PC-9 (cell line): ENCODE results near the gene CIDEA.
"Not testable (repeated sequence)": the region's sequence is repeated elsewhere in the genome, so short reads cannot be mapped to it uniquely, and the experiment has no call there.

Experiments used
- EZH2 ChIP-seq: fragments of 200-600 bp; sonication (generic); IDR thresholded peaks from 2 replicates; pipeline ENCODE4 v1.8.0; 2017; ENCODE audit warnings: antibody characterized with exemption, low read depth
- TF ChIP-seq, protein P1 (sequence below): fragments of 200-600 bp; sonication (generic); conservative IDR thresholded peaks from 2 replicates; pipeline ENCODE4 v1.6.1; 2017; ENCODE audit warnings: mixed run types, antibody characterized with exemption, mild to moderate bottlenecking, moderate library complexity

DNA sequence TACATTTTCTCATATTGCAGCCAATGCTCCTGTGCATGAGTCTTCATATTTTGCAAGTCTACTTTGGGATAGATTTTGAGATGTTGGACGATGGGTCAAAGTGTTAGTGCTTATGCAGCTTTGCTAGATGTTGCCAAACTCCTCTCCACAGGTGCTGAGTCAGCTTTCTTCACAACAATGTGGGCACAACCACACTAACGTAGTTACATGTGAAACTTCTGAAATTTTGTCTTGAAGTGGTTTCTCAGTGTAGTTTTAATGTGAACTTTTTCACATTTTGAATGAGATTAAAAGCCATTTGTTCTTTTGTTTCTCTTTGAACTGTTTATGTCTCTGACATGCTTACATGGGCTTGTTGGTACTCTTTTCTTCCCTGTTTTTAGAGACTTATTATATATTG is 27.4 kb upstream of the CIDEA start:
- TF ChIP-seq, protein P1, sequence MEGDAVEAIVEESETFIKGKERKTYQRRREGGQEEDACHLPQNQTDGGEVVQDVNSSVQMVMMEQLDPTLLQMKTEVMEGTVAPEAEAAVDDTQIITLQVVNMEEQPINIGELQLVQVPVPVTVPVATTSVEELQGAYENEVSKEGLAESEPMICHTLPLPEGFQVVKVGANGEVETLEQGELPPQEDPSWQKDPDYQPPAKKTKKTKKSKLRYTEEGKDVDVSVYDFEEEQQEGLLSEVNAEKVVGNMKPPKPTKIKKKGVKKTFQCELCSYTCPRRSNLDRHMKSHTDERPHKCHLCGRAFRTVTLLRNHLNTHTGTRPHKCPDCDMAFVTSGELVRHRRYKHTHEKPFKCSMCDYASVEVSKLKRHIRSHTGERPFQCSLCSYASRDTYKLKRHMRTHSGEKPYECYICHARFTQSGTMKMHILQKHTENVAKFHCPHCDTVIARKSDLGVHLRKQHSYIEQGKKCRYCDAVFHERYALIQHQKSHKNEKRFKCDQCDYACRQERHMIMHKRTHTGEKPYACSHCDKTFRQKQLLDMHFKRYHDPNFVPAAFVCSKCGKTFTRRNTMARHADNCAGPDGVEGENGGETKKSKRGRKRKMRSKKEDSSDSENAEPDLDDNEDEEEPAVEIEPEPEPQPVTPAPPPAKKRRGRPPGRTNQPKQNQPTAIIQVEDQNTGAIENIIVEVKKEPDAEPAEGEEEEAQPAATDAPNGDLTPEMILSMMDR: not testable (repeated sequence)
- not testable (repeated sequence) for TF ChIP-seq EZH2
